ENCODE data around the gene PLSCR3. TPM values are rescaled to one million over a fixed set of nuclear protein-coding genes. Genes with fewer than 3 reads are reported as not detected.
A peak's percentile ranks its signal among the peaks of the same experiment; 100 is the strongest.

Gene PLSCR3
- total and polyA plus RNA-seq, 2 experiments from 2014 or later, result 30.0 to 34.3 TPM

GRCh38 chr17:7435676-7436555 is 41.6 kb upstream of the PLSCR3 start:
- H2AFZ ChIP-seq, result peak overlapping the region; percentile 72
- peak overlapping the region; percentile 84 for H3K4me3 Mint-ChIP-seq
- no peaks in the 10 kb centered on the region for H3K9me3 Mint-ChIP-seq
- H3K4me3 ChIP-seq, result peak overlapping the region; percentile 98
- H3K27me3 Mint-ChIP-seq (ENCODE audit: insufficient read depth, low read depth, poor library complexity), result peaks cover 40% of the 10 kb centered on the region
- H4K20me1 ChIP-seq (replicated peaks; ENCODE audit: insufficient read depth), result no peaks in the 10 kb centered on the region; the same call in 1 of the 2 replicates
- H3K79me2 ChIP-seq (replicated peaks; ENCODE audit: insufficient read depth), result no peaks in the 10 kb centered on the region
- no peaks in the 10 kb centered on the region for H3K36me3 Mint-ChIP-seq (ENCODE audit: low read depth)
- ATAC-seq (peak; percentile 11), DNase-seq (ENCODE audit: low spot score) (peak; percentile 80)
- H3F3A ChIP-seq (replicated peaks; ENCODE audit: low read depth), result peaks cover 30% of the 10 kb centered on the region
- TF ChIP-seq ZNF114 (CRISPR knock-in tag; IDR thresholded peaks at IDR 0.05), result no peak
- TF ChIP-seq, protein P1, sequence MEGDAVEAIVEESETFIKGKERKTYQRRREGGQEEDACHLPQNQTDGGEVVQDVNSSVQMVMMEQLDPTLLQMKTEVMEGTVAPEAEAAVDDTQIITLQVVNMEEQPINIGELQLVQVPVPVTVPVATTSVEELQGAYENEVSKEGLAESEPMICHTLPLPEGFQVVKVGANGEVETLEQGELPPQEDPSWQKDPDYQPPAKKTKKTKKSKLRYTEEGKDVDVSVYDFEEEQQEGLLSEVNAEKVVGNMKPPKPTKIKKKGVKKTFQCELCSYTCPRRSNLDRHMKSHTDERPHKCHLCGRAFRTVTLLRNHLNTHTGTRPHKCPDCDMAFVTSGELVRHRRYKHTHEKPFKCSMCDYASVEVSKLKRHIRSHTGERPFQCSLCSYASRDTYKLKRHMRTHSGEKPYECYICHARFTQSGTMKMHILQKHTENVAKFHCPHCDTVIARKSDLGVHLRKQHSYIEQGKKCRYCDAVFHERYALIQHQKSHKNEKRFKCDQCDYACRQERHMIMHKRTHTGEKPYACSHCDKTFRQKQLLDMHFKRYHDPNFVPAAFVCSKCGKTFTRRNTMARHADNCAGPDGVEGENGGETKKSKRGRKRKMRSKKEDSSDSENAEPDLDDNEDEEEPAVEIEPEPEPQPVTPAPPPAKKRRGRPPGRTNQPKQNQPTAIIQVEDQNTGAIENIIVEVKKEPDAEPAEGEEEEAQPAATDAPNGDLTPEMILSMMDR (conservative IDR thresholded peaks at IDR 0.05; ENCODE audit: low read depth in 2 of 2), result peak; percentile 34 to 44; a peak in 3 of 4 replicates
- H3K9me2 ChIP-seq (ENCODE audit: insufficient read depth), result 0 out of 2 replicates have a peak, but pooled peaks cover 12% of the 10 kb centered on the region
- H3K4me1 Mint-ChIP-seq, result peaks cover 18% of the 10 kb centered on the region
- H3K4me2 ChIP-seq, result peak overlapping the region; percentile 76
- peak overlapping the region; percentile 91 for H3K27ac Mint-ChIP-seq
- peak overlapping the region; percentile 27 for H3K27ac ChIP-seq (ENCODE audit: low read depth)
- H3K4me1 ChIP-seq (ENCODE audit: insufficient read depth), result peaks cover 7% of the 10 kb centered on the region
- H3K36me3 ChIP-seq (ENCODE audit: insufficient read depth), result no peaks in the 10 kb centered on the region
- peaks cover 25% of the 10 kb centered on the region for H3K27me3 ChIP-seq (ENCODE audit: insufficient read depth)

GRCh38 chr17:7432296-7432695 is 38.0 kb upstream of the PLSCR3 start:
- Histone ChIP-seq H3K4me2 (no peak overlapping the region), H3K9me2 (ENCODE audit: insufficient read depth) (0 out of 2 replicates have a peak, but pooled peaks cover 13% of the 10 kb centered on the region), H3K36me3 (ENCODE audit: insufficient read depth) (no peaks in the 10 kb centered on the region), H3K4me3 (no peak overlapping the region), H4K20me1 (replicated peaks; ENCODE audit: insufficient read depth) (no peaks in the 10 kb centered on the region), H2AFZ (no peak overlapping the region), H3K27ac (ENCODE audit: low read depth) (no peak overlapping the region), H3F3A (replicated peaks; ENCODE audit: low read depth) (peaks cover 10% of the 10 kb centered on the region), H3K79me2 (replicated peaks; ENCODE audit: insufficient read depth) (no peaks in the 10 kb centered on the region), H3K27me3 (ENCODE audit: insufficient read depth) (no peaks in the 10 kb centered on the region), H3K4me1 (ENCODE audit: insufficient read depth) (no peaks in the 10 kb centered on the region)
- H3K27ac Mint-ChIP-seq, result no peak overlapping the region
- no peaks in the 10 kb centered on the region; the same call in 2 of the 3 replicates for H3K9me3 Mint-ChIP-seq
- ATAC-seq, result no peak
- no peaks in the 10 kb centered on the region for H3K36me3 Mint-ChIP-seq (ENCODE audit: low read depth)
- no peak overlapping the region for H3K4me3 Mint-ChIP-seq
- peaks cover 5% of the 10 kb centered on the region; the same call in 2 of the 3 replicates for H3K4me1 Mint-ChIP-seq
- DNase-seq (ENCODE audit: low spot score), result no peak
- H3K27me3 Mint-ChIP-seq (ENCODE audit: insufficient read depth, low read depth, poor library complexity), result peaks cover 34% of the 10 kb centered on the region
- no peak for TF ChIP-seq EZH2phosphoT487 (IDR thresholded peaks at IDR 0.05; ENCODE audit: unreplicated experiment)
- TF ChIP-seq EZH2 (IDR thresholded peaks at IDR 0.05; ENCODE audit: low read depth, unreplicated experiment), result no peak
- TF ChIP-seq, protein P2, sequence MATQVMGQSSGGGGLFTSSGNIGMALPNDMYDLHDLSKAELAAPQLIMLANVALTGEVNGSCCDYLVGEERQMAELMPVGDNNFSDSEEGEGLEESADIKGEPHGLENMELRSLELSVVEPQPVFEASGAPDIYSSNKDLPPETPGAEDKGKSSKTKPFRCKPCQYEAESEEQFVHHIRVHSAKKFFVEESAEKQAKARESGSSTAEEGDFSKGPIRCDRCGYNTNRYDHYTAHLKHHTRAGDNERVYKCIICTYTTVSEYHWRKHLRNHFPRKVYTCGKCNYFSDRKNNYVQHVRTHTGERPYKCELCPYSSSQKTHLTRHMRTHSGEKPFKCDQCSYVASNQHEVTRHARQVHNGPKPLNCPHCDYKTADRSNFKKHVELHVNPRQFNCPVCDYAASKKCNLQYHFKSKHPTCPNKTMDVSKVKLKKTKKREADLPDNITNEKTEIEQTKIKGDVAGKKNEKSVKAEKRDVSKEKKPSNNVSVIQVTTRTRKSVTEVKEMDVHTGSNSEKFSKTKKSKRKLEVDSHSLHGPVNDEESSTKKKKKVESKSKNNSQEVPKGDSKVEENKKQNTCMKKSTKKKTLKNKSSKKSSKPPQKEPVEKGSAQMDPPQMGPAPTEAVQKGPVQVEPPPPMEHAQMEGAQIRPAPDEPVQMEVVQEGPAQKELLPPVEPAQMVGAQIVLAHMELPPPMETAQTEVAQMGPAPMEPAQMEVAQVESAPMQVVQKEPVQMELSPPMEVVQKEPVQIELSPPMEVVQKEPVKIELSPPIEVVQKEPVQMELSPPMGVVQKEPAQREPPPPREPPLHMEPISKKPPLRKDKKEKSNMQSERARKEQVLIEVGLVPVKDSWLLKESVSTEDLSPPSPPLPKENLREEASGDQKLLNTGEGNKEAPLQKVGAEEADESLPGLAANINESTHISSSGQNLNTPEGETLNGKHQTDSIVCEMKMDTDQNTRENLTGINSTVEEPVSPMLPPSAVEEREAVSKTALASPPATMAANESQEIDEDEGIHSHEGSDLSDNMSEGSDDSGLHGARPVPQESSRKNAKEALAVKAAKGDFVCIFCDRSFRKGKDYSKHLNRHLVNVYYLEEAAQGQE (IDR thresholded peaks at IDR 0.05; ENCODE audit: unreplicated experiment), result no peak
- TF ChIP-seq, protein P3, sequence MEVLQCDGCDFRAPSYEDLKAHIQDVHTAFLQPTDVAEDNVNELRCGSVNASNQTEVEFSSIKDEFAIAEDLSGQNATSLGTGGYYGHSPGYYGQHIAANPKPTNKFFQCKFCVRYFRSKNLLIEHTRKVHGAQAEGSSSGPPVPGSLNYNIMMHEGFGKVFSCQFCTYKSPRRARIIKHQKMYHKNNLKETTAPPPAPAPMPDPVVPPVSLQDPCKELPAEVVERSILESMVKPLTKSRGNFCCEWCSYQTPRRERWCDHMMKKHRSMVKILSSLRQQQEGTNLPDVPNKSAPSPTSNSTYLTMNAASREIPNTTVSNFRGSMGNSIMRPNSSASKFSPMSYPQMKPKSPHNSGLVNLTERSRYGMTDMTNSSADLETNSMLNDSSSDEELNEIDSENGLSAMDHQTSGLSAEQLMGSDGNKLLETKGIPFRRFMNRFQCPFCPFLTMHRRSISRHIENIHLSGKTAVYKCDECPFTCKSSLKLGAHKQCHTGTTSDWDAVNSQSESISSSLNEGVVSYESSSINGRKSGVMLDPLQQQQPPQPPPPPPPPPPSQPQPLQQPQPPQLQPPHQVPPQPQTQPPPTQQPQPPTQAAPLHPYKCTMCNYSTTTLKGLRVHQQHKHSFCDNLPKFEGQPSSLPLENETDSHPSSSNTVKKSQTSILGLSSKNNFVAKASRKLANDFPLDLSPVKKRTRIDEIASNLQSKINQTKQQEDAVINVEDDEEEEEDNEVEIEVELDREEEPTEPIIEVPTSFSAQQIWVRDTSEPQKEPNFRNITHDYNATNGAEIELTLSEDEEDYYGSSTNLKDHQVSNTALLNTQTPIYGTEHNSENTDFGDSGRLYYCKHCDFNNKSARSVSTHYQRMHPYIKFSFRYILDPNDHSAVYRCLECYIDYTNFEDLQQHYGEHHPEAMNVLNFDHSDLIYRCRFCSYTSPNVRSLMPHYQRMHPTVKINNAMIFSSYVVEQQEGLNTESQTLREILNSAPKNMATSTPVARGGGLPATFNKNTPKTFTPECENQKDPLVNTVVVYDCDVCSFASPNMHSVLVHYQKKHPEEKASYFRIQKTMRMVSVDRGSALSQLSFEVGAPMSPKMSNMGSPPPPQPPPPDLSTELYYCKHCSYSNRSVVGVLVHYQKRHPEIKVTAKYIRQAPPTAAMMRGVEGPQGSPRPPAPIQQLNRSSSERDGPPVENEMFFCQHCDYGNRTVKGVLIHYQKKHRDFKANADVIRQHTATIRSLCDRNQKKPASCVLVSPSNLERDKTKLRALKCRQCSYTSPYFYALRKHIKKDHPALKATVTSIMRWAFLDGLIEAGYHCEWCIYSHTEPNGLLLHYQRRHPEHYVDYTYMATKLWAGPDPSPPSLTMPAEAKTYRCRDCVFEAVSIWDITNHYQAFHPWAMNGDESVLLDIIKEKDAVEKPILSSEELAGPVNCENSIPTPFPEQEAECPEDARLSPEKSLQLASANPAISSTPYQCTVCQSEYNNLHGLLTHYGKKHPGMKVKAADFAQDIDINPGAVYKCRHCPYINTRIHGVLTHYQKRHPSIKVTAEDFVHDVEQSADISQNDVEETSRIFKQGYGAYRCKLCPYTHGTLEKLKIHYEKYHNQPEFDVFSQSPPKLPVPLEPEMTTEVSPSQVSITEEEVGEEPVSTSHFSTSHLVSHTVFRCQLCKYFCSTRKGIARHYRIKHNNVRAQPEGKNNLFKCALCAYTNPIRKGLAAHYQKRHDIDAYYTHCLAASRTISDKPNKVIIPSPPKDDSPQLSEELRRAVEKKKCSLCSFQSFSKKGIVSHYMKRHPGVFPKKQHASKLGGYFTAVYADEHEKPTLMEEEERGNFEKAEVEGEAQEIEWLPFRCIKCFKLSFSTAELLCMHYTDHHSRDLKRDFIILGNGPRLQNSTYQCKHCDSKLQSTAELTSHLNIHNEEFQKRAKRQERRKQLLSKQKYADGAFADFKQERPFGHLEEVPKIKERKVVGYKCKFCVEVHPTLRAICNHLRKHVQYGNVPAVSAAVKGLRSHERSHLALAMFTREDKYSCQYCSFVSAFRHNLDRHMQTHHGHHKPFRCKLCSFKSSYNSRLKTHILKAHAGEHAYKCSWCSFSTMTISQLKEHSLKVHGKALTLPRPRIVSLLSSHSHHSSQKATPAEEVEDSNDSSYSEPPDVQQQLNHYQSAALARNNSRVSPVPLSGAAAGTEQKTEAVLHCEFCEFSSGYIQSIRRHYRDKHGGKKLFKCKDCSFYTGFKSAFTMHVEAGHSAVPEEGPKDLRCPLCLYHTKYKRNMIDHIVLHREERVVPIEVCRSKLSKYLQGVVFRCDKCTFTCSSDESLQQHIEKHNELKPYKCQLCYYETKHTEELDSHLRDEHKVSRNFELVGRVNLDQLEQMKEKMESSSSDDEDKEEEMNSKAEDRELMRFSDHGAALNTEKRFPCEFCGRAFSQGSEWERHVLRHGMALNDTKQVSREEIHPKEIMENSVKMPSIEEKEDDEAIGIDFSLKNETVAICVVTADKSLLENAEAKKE (CRISPR knock-in tag; IDR thresholded peaks at IDR 0.05), result no peak
- TF ChIP-seq POLR2AphosphoS5 (IDR thresholded peaks at IDR 0.05; ENCODE audit: low read depth), result no peak
- no peak for TF ChIP-seq CREB1 (CRISPR knock-in tag; IDR thresholded peaks at IDR 0.05; ENCODE audit: low read depth)

All from GM23338 (cell line).